HG02938 (cell line): ENCODE results near the gene STAG2.
"Not testable (repeated sequence)": the region's sequence is repeated elsewhere in the genome, so short reads cannot be mapped to it uniquely, and the experiment has no call there.

Experiments
- ATAC-seq: cut with Tn5 transposase; IDR thresholded peaks from one replicate; pipeline ENCODE4 v1.9.1; 2021; ENCODE audit warnings: mild to moderate bottlenecking, moderate library complexity; ENCODE audit not compliant: unreplicated experiment

The STAG2 gene

GRCh38 chrX:123961268-123962005 is at the start of gene STAG2:
Gene STAG2, plus strand, starts transcription at chrX:123961706. Its CDS starts 60,922 bp downstream, at chrX:124022628.
- no peak for ATAC-seq

GRCh38 chrX:123917069-123917468 is 44.4 kb upstream of the STAG2 start:
- ATAC-seq: no peak

- ATAC-seq: no peak
Measured at GRCh38 chrX:123918106-123918721, 43.3 kb upstream of the STAG2 start.

GRCh38 chrX:123920105-123920785 is 41.3 kb upstream of the STAG2 start:
- no peak for ATAC-seq

GRCh38 chrX:123923211-123923610 is 38.3 kb upstream of the STAG2 start:
- ATAC-seq: no peak

GRCh38 chrX:123924186-123924585 is 37.3 kb upstream of the STAG2 start:
- no peak for ATAC-seq

- no peak for ATAC-seq
Measured at GRCh38 chrX:123927845-123928244, 33.7 kb upstream of the STAG2 start.

GRCh38 chrX:123932055-123932454 is 29.5 kb upstream of the STAG2 start:
- ATAC-seq: not testable (repeated sequence)

GRCh38 chrX:123943074-123943473 is 18.4 kb upstream of the STAG2 start:
- no peak for ATAC-seq

- no peak for ATAC-seq
Measured at GRCh38 chrX:123943488-123943887, 18.0 kb upstream of the STAG2 start.

- no peak for ATAC-seq
Measured at GRCh38 chrX:123949846-123950245, 11.7 kb upstream of the STAG2 start.

GRCh38 chrX:123959281-123960063 is 2.0 kb upstream of the STAG2 start:
- no peak for ATAC-seq

- no peak for ATAC-seq
Measured at GRCh38 chrX:123960956-123961267, 594 bp upstream of the STAG2 start.

GRCh38 chrX:123962006-123962467 is 531 bp downstream of the STAG2 start:
- ATAC-seq: no peak

GRCh38 chrX:123962794-123963373 is 1.4 kb downstream of the STAG2 start:
- peak; percentile 53 for ATAC-seq

- no peak for ATAC-seq
Measured at GRCh38 chrX:123964156-123964834, 2.8 kb downstream of the STAG2 start.

- no peak for ATAC-seq
Measured at GRCh38 chrX:123965712-123966111, 4.2 kb downstream of the STAG2 start.

GRCh38 chrX:123967497-123967896 is 6.0 kb downstream of the STAG2 start:
- ATAC-seq: no peak

- ATAC-seq: no peak
Measured at GRCh38 chrX:123968383-123969050, 7.0 kb downstream of the STAG2 start.

GRCh38 chrX:123971982-123972381 is 10.5 kb downstream of the STAG2 start:
- no peak for ATAC-seq
